Middle frontal gyrus (tissue), 1 donor: ENCODE results near the gene LRRC26.
"Not testable (repeated sequence)": the region's sequence is repeated elsewhere in the genome, so short reads cannot be mapped to it uniquely, and the experiment has no call there.

ENCODE experiments used
- DNase-seq: peaks from one replicate; pipeline ENCODE4 v3.0.0-alpha.2; 2015; ENCODE audit warnings: low spot score; ENCODE audit errors: extremely low spot score

The LRRC26 gene

GRCh38 chr9:137138722-137139467 lies 31.0 kb downstream of the LRRC26 start, which contains the start of gene GRIN1:
GRIN1 (plus strand) TSS chr9:137139154; CDS start chr9:137139487, 333 bp downstream.
- DNase-seq, result peak; percentile 59

- DNase-seq, result no peak
These were observed 31.7 kb downstream of the LRRC26 start for GRCh38 chr9:137138058-137138721.

- no peak for DNase-seq
These were observed 32.8 kb downstream of the LRRC26 start for GRCh38 chr9:137136881-137137607.

GRCh38 chr9:137136261-137136880 lies 33.5 kb downstream of the LRRC26 start:
- DNase-seq, result no peak

- not testable (repeated sequence) for DNase-seq
These were observed 34.7 kb downstream of the LRRC26 start for GRCh38 chr9:137135154-137135553.

GRCh38 chr9:137134191-137134590 lies 35.7 kb downstream of the LRRC26 start:
- no peak for DNase-seq

GRCh38 chr9:137130176-137130755 lies 39.6 kb downstream of the LRRC26 start:
- no peak for DNase-seq

GRCh38 chr9:137129456-137130175 lies 40.2 kb downstream of the LRRC26 start:
- peak; percentile 82 for DNase-seq

GRCh38 chr9:137128862-137129455 lies 40.9 kb downstream of the LRRC26 start:
- DNase-seq, result no peak

- no peak for DNase-seq
These were observed 41.5 kb downstream of the LRRC26 start for GRCh38 chr9:137128158-137128861.

GRCh38 chr9:137127301-137128157 lies 42.3 kb downstream of the LRRC26 start:
- DNase-seq, result no peak

- DNase-seq, result no peak
These were observed 43.1 kb downstream of the LRRC26 start for GRCh38 chr9:137126786-137127185.

- DNase-seq, result not testable (repeated sequence)
These were observed 45.8 kb downstream of the LRRC26 start for GRCh38 chr9:137123952-137124462.

- DNase-seq, result no peak
These were observed 46.4 kb downstream of the LRRC26 start for GRCh38 chr9:137123468-137123837.

- DNase-seq, result not testable (repeated sequence)
These were observed 46.9 kb downstream of the LRRC26 start for GRCh38 chr9:137122796-137123467.

GRCh38 chr9:137121927-137122795 lies 47.7 kb downstream of the LRRC26 start:
- DNase-seq, result not testable (repeated sequence)
